GM19463 (cell line): Measurements from ENCODE around the gene EME2.

Source experiments
- ATAC-seq: cut with Tn5 transposase; IDR thresholded peaks from one replicate; pipeline ENCODE4 v1.9.1; 2021; ENCODE audit warnings: mild to moderate bottlenecking, moderate library complexity; ENCODE audit not compliant: unreplicated experiment

Gene EME2

DNA sequence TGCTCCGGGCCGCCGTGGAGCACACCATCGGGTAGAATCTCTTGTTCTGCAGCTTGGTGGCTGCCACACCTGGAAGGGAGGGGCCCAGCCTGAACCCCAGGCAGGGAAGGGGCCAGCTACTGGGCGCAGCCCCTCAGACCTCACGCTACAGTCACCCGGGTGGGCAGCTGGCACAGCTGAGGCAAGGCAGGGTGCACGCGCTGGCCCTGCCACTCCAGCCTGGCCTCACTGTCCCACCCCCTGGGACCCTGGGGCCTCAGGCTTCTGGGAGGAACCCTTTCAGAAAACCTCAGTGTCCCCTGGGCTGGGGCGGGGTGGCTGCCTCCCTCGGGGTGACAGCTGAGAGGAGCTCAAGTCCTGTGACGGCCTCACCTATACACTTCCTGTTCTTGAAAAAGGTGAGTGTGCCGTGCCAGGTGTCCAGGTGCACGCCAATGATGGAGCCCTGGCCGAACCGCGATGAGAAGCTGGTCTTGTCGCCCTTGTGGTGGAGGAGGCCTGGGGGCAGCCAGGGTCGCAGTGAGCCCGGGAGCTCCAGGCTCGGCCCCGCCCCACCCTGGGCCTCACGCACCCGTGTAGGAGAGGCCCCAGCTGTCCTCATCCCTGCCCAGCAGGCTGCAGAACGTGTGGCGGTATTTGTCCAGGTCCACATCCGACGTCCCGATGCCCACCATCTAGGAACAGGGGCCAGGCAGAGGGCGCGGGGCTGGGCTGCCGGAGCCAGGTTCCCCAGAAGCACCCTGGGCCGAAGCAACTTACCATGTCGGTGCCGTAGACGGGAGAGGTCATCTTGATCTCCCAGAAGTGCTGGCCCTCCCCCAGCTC is 5.0 kb downstream of the EME2 start:
- no peak for ATAC-seq

DNA sequence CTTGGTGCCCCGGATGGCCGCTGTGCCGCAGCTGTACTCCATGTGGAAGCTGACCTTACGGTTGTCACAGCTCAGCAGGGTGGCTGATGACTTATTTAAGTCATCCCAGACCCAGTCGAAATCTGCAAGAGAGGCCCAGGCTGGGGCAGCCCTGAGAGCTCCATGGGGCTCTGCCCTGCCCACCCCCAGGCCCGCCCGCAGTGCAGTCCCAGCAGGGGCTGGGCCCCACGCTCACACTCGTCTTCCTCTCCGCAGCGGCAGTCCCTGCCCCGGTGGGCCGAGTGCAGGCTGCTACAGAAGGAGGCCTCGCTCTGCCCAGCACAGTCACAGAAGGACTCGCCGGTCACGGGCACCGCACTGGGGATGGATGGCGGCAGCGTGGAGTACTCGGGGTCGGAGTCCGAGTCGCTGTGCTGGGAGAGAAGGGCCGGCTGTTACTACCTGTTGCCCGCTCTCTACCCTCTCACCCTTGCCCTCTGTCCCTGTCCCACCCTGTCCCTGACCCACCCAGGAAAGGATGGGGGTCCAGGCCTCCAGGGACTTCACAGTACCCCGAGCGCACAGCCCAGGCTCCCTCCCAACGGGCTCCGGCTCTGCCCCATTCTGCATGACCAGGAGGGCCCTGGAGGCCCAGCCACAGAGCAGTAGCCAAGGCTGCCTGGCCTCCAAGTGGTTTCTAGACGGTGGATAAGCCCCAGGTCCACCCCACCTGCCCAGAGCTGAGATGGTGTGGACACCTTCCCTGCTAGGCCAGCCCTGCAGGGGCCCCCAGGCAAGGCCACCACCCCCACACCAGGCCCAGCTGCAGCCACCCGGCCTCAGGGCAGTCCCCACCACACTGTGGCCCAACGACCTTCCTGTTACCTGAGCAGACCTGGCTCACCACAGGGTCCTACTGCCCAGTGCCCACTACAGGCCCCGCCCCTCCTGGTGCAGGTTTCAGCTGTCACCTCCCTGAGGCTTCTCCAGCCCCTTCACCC is 5.9 kb downstream of the EME2 start:
- ATAC-seq = no peak

DNA sequence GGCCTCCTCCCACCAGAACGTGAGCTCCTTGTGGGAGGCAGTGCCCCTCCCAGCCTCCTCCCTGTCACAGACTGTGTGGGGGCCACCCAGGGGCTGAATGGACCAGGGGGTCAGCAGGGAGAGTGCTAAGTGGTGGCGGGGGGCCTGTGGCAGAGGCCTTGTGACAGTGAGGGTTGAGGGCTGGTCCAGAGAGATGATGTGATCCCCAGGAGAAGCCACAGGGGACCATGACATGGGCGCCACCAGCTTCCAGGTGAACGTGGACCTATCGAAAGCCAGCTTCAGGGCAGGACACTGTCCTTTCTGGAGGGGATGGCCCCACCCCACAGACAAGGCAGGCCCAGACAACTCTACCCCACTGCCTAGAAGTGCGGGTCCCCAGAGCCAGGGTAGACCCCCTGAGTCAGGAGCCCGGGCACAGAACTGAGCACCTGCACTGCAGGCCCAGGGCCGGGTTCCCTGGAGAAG is 6.7 kb downstream of the EME2 start:
- no peak for ATAC-seq

DNA sequence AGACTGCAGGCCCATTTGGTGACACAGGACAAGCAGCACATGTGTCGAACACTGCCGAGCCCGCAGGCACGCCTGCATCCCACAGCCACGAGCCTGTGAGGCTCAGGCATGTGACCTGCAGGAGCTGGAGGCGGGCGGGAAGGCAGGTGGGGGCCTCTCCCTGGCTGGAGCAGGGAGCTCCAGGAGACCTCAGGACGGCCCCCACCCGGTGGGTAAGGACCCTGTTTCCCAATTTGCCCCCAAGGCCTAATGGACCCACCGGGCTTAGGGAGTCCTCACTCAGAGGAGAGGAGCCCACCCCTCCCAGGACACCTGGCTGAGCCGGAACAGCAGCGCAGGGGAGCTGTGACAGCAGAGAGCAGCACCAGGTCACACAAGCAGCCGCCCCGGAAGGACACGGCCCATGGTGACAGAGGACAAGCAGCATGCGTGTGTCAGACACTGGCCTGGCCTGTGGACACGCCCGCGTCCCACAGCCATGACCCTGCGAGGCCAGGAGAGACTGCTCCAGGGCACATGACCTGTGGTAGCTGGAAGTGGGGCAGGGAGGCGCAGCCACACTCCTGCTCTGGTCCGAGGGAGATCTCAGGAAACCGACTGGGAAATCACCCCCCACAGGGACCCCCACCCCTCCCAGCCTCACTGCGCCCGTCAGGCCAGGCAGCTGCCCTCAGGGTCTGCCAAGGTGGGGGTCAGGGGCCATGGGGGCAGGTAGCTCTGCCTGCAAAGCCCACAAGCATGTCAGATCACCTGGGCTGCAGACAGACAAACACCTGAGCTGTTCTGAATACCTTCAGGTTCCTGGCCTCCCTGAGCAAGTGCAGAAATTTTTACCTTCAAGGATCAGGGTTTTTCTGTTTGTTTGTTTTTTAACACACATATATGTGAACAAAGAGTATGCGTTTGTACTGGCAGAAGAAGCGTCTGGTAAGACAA is 7.4 kb downstream of the EME2 start:
- no peak for ATAC-seq

DNA sequence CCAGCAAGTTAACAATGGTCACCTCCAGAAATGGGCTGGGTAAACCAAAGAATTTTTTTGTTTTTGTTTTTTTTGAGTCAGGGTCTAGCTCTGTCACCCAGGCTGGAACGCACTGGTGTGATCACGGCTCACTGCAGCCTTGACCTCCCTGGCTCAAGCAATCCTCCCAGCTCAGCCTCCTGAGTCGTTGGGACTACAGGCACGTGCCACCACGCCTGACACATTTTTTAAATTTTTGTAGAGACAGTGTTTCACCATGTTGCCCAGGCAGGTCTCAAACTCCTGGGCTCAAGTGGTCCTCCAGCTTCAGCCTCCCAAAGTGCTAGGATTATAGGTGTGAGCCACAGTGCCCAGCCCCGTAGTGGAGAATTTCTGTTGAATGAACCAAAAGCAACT is 8.1 kb downstream of the EME2 start:
- no peak for ATAC-seq

DNA sequence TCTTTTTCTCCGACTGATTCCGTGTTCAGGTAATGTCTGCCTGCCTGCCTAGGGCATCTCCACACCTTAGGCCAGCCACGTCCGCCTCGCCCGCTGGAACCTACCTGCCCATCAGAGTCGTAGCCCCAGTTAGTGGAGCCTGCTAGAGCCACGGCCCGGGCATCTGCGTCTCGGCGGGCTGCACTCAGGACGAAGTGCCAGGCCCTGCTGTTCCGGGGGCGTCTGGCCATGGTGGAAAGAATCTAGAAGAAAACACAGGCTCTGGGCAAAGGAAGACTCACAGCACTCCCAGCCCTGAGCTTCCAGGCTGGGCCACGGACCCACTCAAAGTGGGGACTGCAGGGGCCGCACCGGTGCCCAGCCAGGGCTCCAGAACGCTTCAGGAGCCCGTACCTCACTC is 8.6 kb downstream of the EME2 start:
- ATAC-seq = no peak

DNA sequence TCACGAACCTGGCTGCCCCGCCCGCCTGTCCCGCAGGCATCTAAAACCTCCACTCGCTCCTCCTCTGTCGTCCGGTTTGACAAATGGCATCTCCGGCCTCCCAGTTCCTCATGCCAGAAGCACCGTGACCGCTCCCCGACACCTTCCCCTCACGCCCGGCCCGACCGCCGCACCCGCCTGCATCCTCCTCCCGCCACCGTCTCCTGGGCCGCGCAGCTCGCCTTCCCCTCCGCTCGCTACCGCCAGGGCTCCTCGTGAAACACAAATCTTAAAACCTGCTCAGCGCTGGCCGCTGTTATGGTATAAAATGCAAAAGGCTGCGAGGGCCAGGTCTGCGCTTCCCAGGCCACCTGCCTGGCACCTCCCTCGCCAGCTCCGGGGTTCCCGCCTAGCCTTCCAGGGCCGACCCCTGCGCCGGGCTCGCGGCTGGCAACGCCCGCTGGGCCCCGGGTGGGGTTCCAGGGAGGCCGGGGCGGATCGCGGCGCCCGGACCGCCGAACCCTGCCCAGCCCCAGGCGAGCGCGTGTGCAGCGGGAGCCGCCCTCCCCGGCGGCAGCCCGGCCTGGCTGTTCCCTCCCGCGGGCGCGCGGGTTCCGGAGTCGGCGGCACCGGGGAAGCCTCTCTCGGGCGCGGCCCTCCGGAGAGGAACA is 9.3 kb downstream of the EME2 start:
- peak; percentile 7 for ATAC-seq

DNA sequence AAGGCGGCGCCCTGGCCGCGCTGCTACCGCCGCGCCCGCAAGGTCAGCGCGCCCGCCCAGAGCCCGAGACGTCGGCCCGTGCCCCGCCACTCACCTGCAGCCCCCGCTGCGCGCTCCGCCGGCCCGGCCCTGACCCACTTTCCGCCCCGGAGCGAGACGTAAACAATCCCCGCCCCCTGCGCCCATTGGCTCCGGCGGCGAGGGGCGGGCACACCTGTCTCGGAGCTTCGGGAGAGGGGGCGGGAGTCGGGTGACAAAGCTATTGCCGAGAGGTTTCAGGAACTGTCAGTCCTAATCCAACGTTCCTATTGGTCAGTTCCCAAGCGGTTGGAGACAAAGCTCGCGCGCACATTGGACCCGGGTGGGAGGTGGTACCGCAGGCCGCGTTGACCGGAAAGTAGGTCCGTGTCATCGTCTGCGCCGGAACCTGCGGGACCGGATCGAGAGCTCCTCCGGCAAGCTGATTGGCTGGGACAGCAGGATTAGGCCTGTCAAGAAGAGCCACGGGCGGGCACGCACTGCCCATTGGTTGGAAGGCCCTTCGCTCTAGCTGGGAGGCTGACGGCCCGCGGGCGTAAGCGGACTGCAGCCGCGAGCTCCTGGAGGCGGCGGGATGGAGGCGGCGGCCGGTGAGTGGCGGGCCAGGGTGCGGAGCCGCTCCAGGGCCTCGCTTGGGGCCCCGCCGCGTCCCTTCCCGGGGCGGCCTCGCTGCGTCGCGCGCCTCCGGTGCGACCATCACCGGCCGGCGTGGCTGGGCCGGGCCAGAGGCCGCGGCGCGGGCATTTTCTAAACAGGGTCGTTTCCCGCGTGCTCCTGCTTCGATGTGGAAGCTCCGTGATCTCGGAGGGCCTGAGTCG is 10.0 kb downstream of the EME2 start, which contains the start of the genes NUBP2 and SPSB3:
TSS of gene NUBP2 (plus strand) at position 553 of the 857 bp plus-strand sequence. CDS start at position 614, 61 bp downstream.
TSS of gene SPSB3 (minus strand) at position 164 of the 857 bp plus-strand sequence. CDS start 1,088 bp downstream, outside the sequence.
- peak; percentile 88 for ATAC-seq

DNA sequence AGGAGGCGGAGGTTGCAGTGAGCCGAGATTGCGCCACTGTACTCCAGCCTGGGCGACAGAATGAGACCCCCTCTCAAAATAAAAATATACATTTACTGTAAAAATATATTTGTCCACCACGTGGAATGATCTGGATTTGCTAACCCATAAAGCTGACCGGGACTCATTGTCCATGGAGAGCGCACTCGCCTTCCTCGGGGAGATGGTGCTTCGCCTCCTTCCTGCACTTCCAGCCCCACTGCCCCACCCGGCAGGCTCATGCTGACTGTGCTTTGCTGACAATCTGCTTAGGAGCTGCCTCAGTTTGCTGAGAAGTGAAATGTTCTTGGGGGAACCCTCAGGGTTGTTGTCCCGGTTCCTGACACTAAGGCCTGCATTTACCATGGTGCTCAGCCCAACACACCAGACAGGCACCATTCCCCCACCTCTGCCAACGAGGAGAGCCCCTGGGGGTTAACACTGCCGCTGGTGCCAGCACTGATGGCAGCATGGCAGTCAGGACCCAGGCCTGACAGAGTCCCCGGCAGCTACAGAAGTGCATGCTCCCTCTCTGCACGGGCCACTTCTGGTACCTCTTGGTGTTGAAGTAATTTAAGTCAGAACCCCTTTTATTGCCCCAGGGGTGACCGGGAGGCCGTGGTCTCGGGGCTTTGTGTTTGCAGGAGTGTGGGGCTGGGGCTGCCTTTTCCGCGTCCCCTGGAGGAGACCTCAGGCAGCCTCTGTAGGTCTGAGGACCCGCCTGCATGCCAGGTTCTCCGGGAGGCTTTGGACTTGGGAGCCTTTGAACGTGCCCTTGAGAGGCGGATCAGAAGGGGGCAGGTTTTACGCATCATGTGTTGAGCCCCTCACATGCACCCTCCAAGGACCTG is 12.6 kb downstream of the EME2 start:
- ATAC-seq = no peak

DNA sequence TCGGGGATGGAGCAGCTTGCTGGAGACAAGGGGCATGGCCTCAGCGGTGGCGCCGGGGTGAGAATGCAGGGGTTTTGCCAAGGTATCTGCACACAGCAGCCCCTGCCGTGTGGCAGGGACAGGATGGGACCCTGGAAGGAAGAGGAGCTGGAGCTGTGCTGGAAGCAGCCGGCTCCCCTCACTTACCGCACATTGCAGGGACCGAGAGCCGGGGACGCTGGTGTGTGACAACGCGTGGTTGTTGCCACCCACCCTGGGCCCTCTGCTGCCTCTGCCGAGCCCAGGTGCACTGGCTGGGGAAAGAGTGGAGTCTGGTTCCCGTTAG is 13.2 kb downstream of the EME2 start:
- no peak for ATAC-seq

DNA sequence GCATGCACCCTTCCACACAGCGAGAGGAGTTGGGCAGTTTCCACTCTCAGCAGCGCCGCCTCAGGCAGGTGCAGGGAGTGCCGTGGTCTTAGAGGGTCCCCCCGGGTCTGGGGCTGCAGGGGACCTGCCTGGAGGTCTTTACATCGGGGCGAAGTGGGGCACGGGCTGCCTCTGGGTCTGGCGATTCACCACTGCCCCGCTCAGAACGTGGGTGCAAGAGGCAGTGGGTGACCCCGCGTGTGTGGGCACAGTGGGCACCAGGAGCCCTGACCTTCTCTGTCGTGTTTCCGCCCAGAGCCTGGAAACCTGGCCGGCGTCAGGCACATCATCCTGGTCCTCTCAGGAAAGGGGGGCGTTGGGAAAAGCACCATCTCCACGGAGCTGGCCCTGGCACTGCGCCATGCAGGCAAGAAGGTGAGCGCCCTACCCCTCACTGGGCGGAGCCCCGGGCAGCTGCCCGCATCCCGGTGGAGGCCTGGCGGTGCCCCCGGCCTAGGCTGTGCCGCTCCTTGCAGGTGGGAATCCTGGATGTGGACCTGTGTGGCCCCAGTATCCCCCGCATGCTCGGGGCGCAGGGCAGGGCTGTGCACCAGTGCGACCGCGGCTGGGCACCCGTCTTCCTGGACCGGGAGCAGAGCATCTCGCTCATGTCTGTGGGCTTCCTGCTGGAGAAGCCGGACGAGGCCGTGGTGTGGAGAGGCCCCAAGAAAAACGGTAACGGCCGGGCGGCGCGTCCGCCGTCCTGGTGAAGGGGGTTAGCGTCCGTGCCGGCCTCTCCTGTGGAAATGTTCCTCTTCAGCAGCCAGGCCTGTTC is 13.8 kb downstream of the EME2 start:
- no peak for ATAC-seq

DNA sequence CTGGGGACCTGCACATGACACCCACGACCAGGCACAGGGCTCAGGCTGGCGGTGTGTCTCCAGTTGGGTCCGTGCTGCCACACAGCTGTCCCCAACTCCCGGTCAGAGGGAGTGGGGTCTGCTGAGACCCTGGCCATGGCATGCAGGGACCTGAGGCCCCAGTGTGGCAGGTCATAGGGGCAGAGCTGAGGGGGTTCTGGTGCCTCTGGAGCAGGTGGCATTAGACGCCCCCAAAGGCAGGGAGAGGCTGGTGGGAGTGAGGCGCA is 14.4 kb downstream of the EME2 start:
- ATAC-seq = no peak

DNA sequence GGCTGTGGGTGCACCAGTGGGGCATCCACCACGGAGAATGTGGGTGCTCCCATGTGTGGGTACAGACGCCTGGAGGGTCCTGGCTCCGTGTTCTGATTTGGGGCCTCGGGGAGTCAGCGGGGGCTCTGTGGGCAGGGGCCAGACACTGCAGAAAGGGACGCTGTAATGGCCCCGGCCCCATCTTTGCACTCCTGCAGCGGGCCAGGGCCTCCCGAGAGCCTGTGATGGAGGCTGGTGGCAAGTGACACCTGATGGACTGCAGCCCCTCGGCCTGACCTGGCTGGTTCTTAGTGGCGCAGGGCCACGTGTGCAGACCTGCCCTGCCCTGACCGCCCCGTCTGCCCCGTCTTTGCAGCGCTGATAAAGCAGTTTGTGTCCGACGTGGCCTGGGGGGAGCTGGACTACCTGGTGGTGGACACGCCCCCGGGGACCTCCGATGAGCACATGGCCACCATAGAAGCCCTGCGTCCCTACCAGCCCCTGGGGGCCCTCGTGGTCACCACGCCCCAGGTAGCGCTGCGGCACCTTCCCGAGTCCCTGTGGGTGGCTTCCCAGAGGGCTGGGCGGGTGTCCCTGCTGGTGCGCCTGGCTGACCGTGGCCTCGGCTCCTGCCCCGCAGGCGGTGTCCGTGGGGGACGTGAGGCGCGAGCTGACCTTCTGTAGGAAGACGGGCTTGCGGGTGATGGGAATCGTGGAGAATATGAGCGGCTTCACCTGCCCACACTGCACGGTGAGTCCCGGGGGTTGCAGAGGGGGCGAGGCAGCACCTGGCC is 14.9 kb downstream of the EME2 start:
- no peak for ATAC-seq

DNA sequence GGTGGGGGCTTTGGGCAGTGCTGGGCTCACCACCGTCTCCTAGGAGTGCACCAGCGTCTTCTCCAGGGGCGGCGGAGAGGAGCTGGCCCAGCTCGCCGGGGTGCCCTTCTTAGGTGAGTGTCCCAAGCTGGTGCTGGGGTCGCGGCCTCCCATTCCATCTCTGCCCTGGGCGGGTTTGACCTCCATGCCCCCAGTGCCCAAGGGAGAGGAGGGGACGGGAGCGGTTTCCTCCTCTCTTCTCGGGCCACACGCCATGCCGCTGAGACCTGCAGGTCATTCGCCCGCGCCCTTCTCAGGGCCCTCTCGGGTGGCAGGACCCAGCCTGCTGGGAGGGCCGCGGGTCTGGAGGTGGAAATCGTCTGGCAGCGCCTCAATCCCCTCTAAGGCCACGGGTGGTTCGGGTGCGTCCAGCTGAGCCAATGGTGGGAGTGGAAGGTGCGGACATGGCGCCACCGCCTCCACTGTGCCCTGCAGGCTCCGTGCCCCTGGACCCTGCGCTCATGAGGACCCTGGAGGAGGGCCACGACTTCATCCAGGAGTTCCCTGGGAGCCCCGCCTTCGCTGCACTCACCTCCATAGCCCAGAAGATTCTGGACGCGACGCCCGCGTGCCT is 15.6 kb downstream of the EME2 start:
- no peak for ATAC-seq

DNA sequence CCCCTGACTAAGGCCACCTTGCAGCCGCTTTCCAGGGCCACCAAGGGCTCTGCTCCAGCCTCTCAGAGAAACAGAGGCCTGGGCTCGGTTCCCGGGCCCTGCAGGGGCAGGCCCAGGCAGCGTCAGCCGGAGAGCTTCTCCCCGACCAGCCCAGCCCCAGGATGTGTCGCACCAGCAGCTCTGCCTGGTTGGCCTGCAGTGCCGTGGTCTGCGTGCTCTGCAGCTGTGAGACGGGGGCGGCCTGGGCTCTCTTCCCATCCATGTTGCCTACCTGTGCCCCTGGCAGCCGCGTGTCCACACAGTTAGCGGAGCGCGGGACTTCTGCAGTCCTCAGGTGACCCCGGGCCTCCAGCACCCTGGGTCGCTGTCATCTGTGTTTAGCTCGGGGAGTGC is 16.1 kb downstream of the EME2 start:
- ATAC-seq = no peak

DNA sequence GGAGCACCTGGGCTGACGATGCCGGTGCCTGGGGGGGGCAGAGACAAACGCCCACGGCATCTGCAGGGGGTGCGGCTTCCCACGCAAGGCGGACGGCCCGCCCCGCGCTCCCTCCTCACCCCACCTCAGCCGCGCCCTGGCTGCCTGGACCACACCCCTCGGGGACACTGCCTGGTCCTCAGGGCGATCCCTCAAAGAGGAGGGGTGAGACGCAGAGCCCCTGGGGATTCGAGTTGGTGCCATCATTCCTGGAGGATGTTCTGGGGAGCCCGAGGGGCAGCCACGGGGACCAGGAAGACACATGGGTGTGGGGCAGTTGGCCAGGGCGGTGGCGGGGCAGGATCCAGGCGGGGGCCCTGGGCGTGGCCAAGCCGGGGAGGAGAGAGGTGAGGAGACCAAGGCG is 17.0 kb downstream of the EME2 start:
- ATAC-seq = no peak

DNA sequence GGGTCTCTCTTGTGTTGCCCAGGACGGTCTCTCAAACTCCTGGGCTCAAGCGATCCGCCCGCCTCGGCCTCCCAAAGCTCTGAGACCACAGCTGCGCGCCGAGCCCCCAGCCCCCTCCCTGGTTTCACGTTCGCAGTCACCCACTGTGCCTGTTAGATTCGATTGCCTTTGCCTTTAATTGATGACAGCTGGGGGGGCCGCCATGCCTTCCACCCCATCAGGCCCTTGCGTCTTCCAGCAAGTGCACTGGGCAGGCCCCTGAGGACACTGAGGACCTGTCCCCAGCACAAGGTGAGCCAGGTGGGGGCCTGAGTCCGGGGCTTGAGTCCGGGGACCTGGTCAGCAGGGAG is 17.6 kb downstream of the EME2 start:
- ATAC-seq = no peak
